B cell (primary cell): ENCODE data around the gene PABPC1L2B. TPM values are rescaled to one million over a fixed set of nuclear protein-coding genes. Genes with fewer than 3 reads are reported as not detected.

Experiments
- ATAC-seq: fragments of 200-7000 bp; cut with Tn5 transposase; one replicate; pipeline ENCODE4 v1.10.0; 2021; ENCODE audit warnings: low read depth, mild to moderate bottlenecking, moderate number of reproducible peaks, moderate library complexity
- CTCF ChIA-PET: fragments of 350-600 bp; sonication (Branson Sonifier 250); formaldehyde crosslinking; loops from one replicate; lab custom pipeline; 2021; ENCODE audit warnings: antibody characterized with exemption, inconsistent platforms; lab: Charles Lee
- POLR2A ChIA-PET: fragments of 350-600 bp; sonication (Branson Sonifier 250); formaldehyde crosslinking; loops from one replicate; lab custom pipeline; 2021; ENCODE audit warnings: antibody characterized with exemption; lab: Charles Lee
- DNase-seq: peaks from one replicate; pipeline ENCODE4 v3.0.0; 2013
- H2AFZ ChIP-seq: 2 replicates; pipeline ENCODE4 v1.6.1; 2012; ENCODE audit warnings: mild to moderate bottlenecking, low read depth, low read length; ENCODE audit not compliant: insufficient read depth, poor library complexity, severe bottlenecking
- H3K27ac ChIP-seq, 2 donors: 1 replicate in 1 of 2; 2 replicates in 1 of 2; pipeline ENCODE4 v1.5.1; 2012 to 2013; ENCODE audit warnings: low read length in 2 of 2, mild to moderate bottlenecking in 2 of 2, moderate library complexity in 1 of 2
- H3K27me3 ChIP-seq, 4 experiments: fragments of 200-600 bp in 1 of 4; sonication (generic) in 1 of 4; replicated peaks in 1 of 4; 1 replicate in 2 of 4; 2 replicates in 2 of 4; pipeline versions ENCODE4 v1.6.1 to v1.7.0; 2013 to 2016; ENCODE audit warnings: low read length in 3 of 4, mild to moderate bottlenecking in 2 of 4, mixed read lengths in 1 of 4, moderate library complexity in 1 of 4; ENCODE audit not compliant: insufficient read depth in 4 of 4, control insufficient read depth in 3 of 4; ENCODE audit errors: control extremely low read depth in 1 of 4
- H3K36me3 ChIP-seq, 2 experiments: replicated peaks in 1 of 2; 1 replicate in 1 of 2; 2 replicates in 1 of 2; pipeline versions ENCODE4 v1.6.1 to v1.7.1; 2013; ENCODE audit warnings: low read length in 1 of 2; ENCODE audit not compliant: insufficient read depth in 2 of 2, control insufficient read depth in 1 of 2; ENCODE audit errors: control extremely low read depth in 1 of 2, extremely low read depth in 1 of 2
- H3K4me1 ChIP-seq, 2 donors: fragments of 200-600 bp in 1 of 2; sonication (generic) in 1 of 2; 1 replicate in 1 of 2; 2 replicates in 1 of 2; pipeline versions ENCODE4 v1.5.1 to v1.6.1; 2013 to 2017; ENCODE audit warnings: low read length in 2 of 2; ENCODE audit not compliant: control insufficient read depth in 2 of 2, insufficient read depth in 2 of 2
- H3K4me2 ChIP-seq: replicated peaks from 2 replicates; pipeline ENCODE3; 2012; ENCODE audit warnings: mild to moderate bottlenecking, low read depth, low read length; ENCODE audit not compliant: poor library complexity, severe bottlenecking
- H3K4me3 ChIP-seq, 5 experiments: fragments of 200-600 bp in 1 of 5; sonication (generic) in 1 of 5; 1 replicate in 3 of 5; 2 replicates in 2 of 5; pipeline versions ENCODE4 v1.5.1 to v1.7.0; 2011 to 2016; ENCODE audit warnings: low read length in 4 of 5, mild to moderate bottlenecking in 4 of 5, low read depth in 2 of 5, control low read depth in 1 of 5, moderate library complexity in 1 of 5; ENCODE audit not compliant: insufficient read depth in 1 of 5; ENCODE audit errors: control extremely low read depth in 1 of 5, extremely low read depth in 1 of 5
- H3K79me2 ChIP-seq: fragments of 200-600 bp; sonication (generic); one replicate; pipeline ENCODE4 v1.6.0; 2016; ENCODE audit warnings: low read length; ENCODE audit not compliant: control insufficient read depth, insufficient read depth
- H3K9ac ChIP-seq: fragments of 200-600 bp; sonication (generic); 2 replicates; pipeline ENCODE4 v1.6.1; 2017; ENCODE audit warnings: mild to moderate bottlenecking, low read length, moderate library complexity
- H3K9me3 ChIP-seq, 3 donors: one replicate each; pipeline versions ENCODE4 v1.6.1 to v1.7.1; 2013; ENCODE audit warnings: low read length in 2 of 3; ENCODE audit not compliant: control insufficient read depth in 2 of 3, insufficient read depth in 1 of 3; ENCODE audit errors: control extremely low read depth in 1 of 3
- H4K20me1 ChIP-seq: 2 replicates; pipeline ENCODE4 v1.6.0; 2012; ENCODE audit warnings: mild to moderate bottlenecking, low read length; ENCODE audit not compliant: insufficient read depth, control insufficient read depth, poor library complexity, severe bottlenecking
- H3K27ac Mint-ChIP-seq: one replicate; pipeline ENCODE4 v1.8.0; 2021; ENCODE audit warnings: mixed read lengths
- H3K27me3 Mint-ChIP-seq: one replicate; pipeline ENCODE4 v1.8.0; 2021; ENCODE audit warnings: mixed read lengths
- H3K4me1 Mint-ChIP-seq: one replicate; pipeline ENCODE4 v1.8.0; 2021; ENCODE audit warnings: mixed read lengths
- H3K4me3 Mint-ChIP-seq: one replicate; pipeline ENCODE4 v1.8.0; 2021; ENCODE audit warnings: mixed read lengths
- H3K9me3 Mint-ChIP-seq: one replicate; pipeline ENCODE4 v1.8.0; 2022; ENCODE audit warnings: mixed read lengths; ENCODE audit not compliant: insufficient read depth
- CTCF ChIP-seq: fragments of 200-600 bp; IDR thresholded peaks from one replicate; pipeline ENCODE4 v1.8.0; 2022; ENCODE audit warnings: antibody characterized with exemption, mild to moderate bottlenecking
- EZH2 ChIP-seq: IDR thresholded peaks from 2 replicates; pipeline ENCODE4 v1.6.1; 2012; ENCODE audit warnings: borderline replicate concordance, low read depth, mild to moderate bottlenecking, moderate library complexity, low read length; ENCODE audit not compliant: insufficient read depth, poor library complexity, severe bottlenecking
- WGBS: methylation state at CpG from one replicate; pipeline ENCODE4 v1.1.5; 2013; ENCODE audit warnings: missing lambda C conversion rate; ENCODE audit not compliant: insufficient coverage; 5-methylcytosine and 5-hydroxymethylcytosine counted together
- intact Hi-C: fragments of 100-400 bp; cut with micrococcal nuclease; formaldehyde crosslinking; loops from one replicate; pipeline ENCODE4 v1.10.0; 2022
- polyA plus RNA-seq: library from polyadenylated mRNA; depleted of rRNA; stranded (reverse); fragments of >200 nt; gene quantifications from 2 replicates; pipeline ENCODE4 v1.2.3, GENCODE V29; 2012
- total RNA-seq, 2 donors: library from RNA; stranded (reverse); fragments of 120-200 nt in 1 of 2; gene quantifications; 1 replicate in 1 of 2; 2 replicates in 1 of 2; pipeline versions ENCODE4 v1.2.3 to v1.2.4, GENCODE V29; 2013 to 2022

PABPC1L2B gene
- total and polyA plus RNA-seq, 2 donors (not counting 1 experiment from before 2014, with no cell fraction given): not detected

- ChIA-PET CTCF (no interaction called here), POLR2A (no interaction called here)
- Histone ChIP-seq H3K9ac (no peak overlapping the region), H3K4me2 (no peak overlapping the region), H3K9me3 (peaks cover 0 to 11% (median 0%) of the 10 kb centered on the region in 3 donors), H4K20me1 (no peaks in the 10 kb centered on the region), H3K79me2 (no peaks in the 10 kb centered on the region), H3K4me3 (no peak overlapping the region), H3K27me3 (peaks cover 0 to 4% (median 0%) of the 10 kb centered on the region in 4 experiments), H3K27ac (no peak overlapping the region), H2AFZ (no peak overlapping the region), H3K4me1 (no peaks in the 10 kb centered on the region), H3K36me3 (no peaks in the 10 kb centered on the region)
- H3K4me1 Mint-ChIP-seq: no peaks in the 10 kb centered on the region
- no peaks in the 10 kb centered on the region for H3K27me3 Mint-ChIP-seq
- WGBS: no CpG with 5 or more reads among the region's 1 CpG
- intact Hi-C loops: no loop called here
- peaks cover 4% of the 10 kb centered on the region for H3K9me3 Mint-ChIP-seq
- no peak overlapping the region for H3K4me3 Mint-ChIP-seq
- no peak overlapping the region for H3K27ac Mint-ChIP-seq
- TF ChIP-seq CTCF: no peak
- TF ChIP-seq EZH2: no peak
- ATAC-seq: no peak
- no peak for DNase-seq
Observed at GRCh38 chrX:73028876-73029275, 26.1 kb downstream of the PABPC1L2B start.

Other genes with a start within 250 kb of the PABPC1L2B start
- gene DMRTC1B, start 226.0 kb upstream of the PABPC1L2B start, total RNA-seq: 2.2 and 2.4 TPM in 2 replicates
- 2.7 and 3.3 TPM in 2 replicates for gene DMRTC1B, start 226.0 kb upstream of the PABPC1L2B start, polyA plus RNA-seq
- gene FAM236B, start 220.3 kb upstream of the PABPC1L2B start, total RNA-seq: not detected in 2 replicates
- gene FAM236B, start 220.3 kb upstream of the PABPC1L2B start, polyA plus RNA-seq: not detected in 2 replicates
- gene FAM236D, start 194.7 kb upstream of the PABPC1L2B start, total RNA-seq: not detected in 2 replicates
- gene FAM236D, start 194.7 kb upstream of the PABPC1L2B start, polyA plus RNA-seq: not detected in 2 replicates
- not detected in 2 replicates for gene FAM236C, start 90.3 kb upstream of the PABPC1L2B start, total RNA-seq
- not detected in 2 replicates for gene FAM236C, start 90.3 kb upstream of the PABPC1L2B start, polyA plus RNA-seq
- not detected in 2 replicates for gene FAM236A, start 64.7 kb upstream of the PABPC1L2B start, total RNA-seq
- gene FAM236A, start 64.7 kb upstream of the PABPC1L2B start, polyA plus RNA-seq: not detected in 2 replicates
- 0.34 and 0.66 TPM in 2 replicates for gene DMRTC1, start 59.1 kb upstream of the PABPC1L2B start, total RNA-seq
- 0.42 and 0.58 TPM in 2 replicates for gene DMRTC1, start 59.1 kb upstream of the PABPC1L2B start, polyA plus RNA-seq
- gene PABPC1L2A, start 76.6 kb downstream of the PABPC1L2B start, total RNA-seq: not detected in 2 replicates
- gene PABPC1L2A, start 76.6 kb downstream of the PABPC1L2B start, polyA plus RNA-seq: not detected in 2 replicates
- gene NAP1L2, start 211.9 kb downstream of the PABPC1L2B start, total RNA-seq: 1.7 and 2.0 TPM in 2 replicates
- gene NAP1L2, start 211.9 kb downstream of the PABPC1L2B start, polyA plus RNA-seq: 0.13 and 0.25 TPM in 2 replicates